Astrocyte of the cerebellum (primary cell): ENCODE data around the gene MLANA.

Source experiments
- DNase-seq: peaks from one replicate; pipeline ENCODE4 v3.0.0-alpha.2; 2011; ENCODE audit warnings: low read depth
- H3K4me3 ChIP-seq: 2 replicates; pipeline ENCODE4 v1.5.1; 2011; ENCODE audit warnings: mild to moderate bottlenecking, low read depth, low read length, moderate library complexity
- in situ Hi-C: cut with HindIII; loops from 2 replicates; pipeline ENCODE4 v1.10.0; 2017; ENCODE audit warnings: low sequenced_read_pairs
- TF ChIP-seq, protein P1 (sequence below): IDR thresholded peaks from 2 replicates; pipeline ENCODE4 v1.5.1; 2012; ENCODE audit warnings: low read length, low read depth, moderate library complexity, mild to moderate bottlenecking; ENCODE audit errors: missing control alignments

MLANA gene, protein sequence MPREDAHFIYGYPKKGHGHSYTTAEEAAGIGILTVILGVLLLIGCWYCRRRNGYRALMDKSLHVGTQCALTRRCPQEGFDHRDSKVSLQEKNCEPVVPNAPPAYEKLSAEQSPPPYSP

DNA sequence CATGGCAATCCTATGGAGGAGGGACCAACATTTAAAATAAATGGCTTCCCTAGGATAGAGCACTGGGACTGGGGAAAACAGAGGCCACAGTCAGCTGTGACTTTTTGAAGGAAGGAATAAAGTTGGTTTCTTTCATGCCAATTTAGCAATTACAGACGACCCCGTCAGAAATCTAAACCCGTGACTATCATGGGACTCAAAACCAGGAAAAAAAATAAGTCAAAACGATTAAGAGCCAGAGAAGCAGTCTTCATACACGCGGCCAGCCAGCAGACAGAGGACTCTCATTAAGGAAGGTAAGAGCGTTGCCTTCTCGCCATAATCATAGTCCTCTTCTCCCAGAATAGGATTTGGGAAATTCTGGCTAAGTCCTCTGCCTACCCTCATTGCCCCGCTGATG is at the start of gene MLANA:
Gene MLANA (plus strand): TSS at position 249 of the 400 bp plus-strand sequence. CDS start 1,586 bp downstream, outside the sequence.
- no peak for DNase-seq
- TF ChIP-seq, protein P1, sequence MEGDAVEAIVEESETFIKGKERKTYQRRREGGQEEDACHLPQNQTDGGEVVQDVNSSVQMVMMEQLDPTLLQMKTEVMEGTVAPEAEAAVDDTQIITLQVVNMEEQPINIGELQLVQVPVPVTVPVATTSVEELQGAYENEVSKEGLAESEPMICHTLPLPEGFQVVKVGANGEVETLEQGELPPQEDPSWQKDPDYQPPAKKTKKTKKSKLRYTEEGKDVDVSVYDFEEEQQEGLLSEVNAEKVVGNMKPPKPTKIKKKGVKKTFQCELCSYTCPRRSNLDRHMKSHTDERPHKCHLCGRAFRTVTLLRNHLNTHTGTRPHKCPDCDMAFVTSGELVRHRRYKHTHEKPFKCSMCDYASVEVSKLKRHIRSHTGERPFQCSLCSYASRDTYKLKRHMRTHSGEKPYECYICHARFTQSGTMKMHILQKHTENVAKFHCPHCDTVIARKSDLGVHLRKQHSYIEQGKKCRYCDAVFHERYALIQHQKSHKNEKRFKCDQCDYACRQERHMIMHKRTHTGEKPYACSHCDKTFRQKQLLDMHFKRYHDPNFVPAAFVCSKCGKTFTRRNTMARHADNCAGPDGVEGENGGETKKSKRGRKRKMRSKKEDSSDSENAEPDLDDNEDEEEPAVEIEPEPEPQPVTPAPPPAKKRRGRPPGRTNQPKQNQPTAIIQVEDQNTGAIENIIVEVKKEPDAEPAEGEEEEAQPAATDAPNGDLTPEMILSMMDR: no peak
- no peak within 1 kb of the TSS for H3K4me3 ChIP-seq
- in situ Hi-C loops: no loop called here

DNA sequence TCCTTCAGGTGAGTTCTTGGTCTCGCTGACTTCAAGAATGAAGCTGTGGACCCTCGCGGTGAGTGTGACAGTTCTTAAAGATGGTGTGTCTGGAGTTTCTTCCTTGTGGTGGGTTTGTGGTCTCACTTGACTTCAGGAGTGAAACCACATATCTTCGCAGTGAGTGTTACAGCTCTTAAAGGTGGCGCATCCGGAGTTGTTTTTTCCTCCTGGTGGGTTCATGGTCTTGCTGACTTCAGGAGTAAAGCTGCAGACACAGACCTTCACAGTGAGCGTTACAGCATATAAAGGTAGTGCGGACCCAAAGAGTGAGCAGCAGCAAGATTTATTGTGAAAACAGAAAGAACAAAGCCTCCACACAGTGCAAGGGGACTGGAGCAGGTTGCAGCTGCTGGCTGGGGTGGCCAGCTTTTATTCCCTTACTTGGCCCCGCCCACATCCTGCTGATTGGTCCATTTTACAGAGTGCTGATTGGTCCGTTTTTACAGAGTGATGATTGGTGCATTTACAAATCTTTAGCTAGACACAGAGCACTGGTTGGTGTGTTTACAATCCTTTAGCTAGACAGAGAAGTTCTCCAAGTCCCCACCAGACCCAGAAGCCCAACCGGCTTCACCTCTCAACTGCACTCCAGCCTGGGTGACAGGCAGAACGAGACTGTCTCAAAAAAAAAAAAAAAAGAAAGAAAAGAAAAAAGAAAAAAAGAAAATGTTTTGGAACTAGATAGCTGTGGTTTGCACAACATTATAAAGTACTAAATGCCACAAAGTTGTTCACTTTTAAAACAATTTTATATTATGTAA is 48.7 kb upstream of the MLANA start:
- no peak overlapping the region for H3K4me3 ChIP-seq
- in situ Hi-C loops: no loop called here
- no peak for DNase-seq
- TF ChIP-seq, protein P1: no peak

DNA sequence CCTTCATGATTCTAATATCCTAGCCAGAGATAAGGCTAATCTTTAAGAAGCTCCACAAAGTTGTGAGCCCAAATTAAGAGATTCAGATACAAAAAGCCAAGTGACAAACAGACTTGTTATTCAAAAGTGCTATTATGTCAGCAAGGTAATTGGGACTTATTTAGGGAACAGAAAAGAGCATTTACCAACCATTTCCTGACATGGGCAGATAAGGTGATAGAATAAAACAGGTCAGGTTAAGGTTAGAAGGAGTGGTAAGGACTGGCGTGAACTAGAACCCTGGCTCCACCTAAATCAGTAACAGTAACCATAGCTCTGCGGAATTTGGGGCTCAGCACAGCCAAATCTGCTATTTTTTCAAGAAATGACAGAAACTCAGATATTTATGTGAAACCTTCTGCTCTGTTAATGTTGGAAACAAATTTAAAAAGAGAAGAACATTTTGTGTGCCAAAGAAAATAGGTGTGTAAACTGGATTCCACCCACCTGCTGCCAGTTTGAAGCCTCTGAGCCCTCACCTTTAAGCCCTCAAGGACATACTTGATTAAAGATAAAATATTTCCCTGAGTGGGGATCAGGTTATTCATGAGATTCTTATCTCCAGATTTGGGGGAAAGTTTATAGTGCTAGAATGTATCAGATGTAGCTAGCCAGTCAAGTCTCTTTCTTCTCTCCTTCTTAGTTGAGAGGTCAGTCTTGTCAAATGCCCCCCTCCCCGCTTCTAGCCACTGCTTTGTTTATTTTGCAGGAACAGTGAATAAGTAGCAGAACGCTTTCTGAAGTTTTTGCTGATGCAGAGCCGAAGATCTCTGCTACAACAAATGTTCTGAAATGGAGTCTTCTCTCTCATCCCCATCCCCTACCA is 47.5 kb upstream of the MLANA start:
- no peak overlapping the region for H3K4me3 ChIP-seq
- in situ Hi-C loops: no loop called here
- TF ChIP-seq, protein P1: no peak
- DNase-seq: no peak

DNA sequence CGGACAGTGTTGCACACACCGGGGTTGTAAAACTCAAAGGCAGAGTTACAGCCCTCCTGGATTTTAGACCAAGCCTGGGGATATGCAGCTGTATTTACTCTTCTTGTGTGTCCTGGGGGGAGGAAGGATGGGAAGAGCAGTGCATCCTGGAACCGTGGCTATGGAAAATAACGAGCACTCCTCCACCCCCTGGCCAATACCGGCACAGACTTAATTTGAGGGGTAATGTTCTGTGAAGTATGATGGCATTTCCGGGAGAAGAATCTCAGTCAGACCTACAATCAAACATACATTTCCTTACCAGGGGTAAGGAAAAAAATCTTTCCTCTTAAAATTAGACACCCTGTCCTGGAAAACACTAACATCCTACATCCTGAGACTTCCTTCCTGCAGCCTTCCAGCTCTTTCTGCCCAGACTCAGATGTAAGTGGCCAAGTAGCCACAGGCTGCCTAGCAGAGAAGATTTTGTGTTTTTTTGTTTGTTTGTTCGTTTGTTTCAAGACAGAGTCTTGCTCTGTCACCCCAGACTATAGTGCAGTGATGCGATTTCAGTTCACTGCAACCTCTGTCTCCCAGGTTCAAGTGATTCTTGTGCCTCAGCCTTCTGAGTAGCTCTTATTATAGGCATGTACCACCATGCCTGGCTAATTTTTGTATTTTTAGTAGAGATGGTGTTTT is 46.8 kb upstream of the MLANA start:
- TF ChIP-seq, protein P1: no peak
- no peak overlapping the region for H3K4me3 ChIP-seq
- DNase-seq: no peak
- in situ Hi-C loops: no loop called here

DNA sequence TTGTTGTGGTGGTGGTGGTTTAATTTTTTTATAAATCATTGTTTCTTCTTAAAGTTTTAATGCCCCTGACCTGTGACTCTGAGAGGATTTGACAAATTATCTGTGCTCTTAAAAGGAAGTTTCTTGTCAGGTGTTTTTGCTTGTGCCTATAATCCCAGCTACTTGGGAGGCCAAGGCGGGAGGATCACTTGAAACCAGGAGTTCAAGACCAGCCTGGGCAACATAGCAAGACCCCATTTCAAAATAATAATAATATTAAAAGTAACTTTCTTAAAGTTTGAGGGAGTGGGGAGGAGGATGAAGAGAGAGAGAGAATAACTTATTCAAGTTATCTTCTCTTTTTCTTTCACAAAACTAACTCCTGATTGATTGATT is 45.5 kb upstream of the MLANA start:
- TF ChIP-seq, protein P1: no peak
- DNase-seq: no peak
- H3K4me3 ChIP-seq: no peak overlapping the region
- in situ Hi-C loops: no loop called here

DNA sequence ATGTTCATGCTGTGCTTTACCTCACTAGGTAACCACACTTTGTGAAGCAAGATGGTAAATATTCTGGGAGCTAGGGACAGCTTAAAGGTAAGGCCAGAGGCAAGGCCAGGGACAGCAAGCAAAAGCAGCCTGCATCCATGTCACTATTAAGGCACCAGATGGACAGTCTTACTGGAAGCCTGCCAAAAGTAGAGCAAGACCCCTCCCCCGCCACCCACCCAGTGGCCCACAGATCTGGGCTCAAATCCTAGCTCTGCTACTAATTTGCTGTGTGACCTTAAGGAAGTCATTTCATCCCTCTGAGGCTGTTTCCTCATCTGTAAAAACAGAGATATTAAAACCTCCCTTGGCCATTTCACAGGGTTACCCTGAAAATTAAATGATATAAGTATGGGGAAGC is 44.6 kb upstream of the MLANA start:
- in situ Hi-C loops: no loop called here
- TF ChIP-seq, protein P1: no peak
- DNase-seq: no peak
- no peak overlapping the region for H3K4me3 ChIP-seq
